ENCODE results near the gene UBD. TPM values are rescaled to one million over a fixed set of nuclear protein-coding genes. Genes with fewer than 3 reads are reported as not detected.

Gene UBD
- total RNA-seq, 1 donor from 2014 or later: 1.9 TPM

DNA sequence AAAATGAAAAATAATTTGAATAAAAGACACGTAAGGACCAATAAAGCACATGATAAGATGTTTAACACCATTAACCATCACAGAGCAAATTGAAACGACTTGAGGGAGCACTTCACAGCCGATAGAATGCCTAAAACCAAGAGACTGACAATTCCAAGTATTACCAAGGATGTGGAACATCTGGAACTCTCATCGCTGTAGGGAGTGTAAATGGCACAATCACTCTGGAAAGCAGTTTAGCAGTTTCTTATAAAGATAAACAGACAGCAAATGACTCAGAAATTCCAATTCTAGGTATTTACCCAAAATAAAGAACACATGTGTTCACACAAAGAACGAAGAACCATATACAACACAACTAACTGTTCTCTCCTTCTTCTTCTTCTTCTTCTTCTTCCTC is 8.5 kb upstream of the UBD start:
- Histone ChIP-seq H3K9me3 (no peaks in the 10 kb centered on the region), H3K27ac (no peak overlapping the region), H3K36me3 (no peaks in the 10 kb centered on the region), H3K27me3 (ENCODE audit: low read depth) (no peaks in the 10 kb centered on the region), H3K4me1 (no peaks in the 10 kb centered on the region), H3K4me3 (no peak overlapping the region)
- no peak for DNase-seq
- TF ChIP-seq, protein P1, sequence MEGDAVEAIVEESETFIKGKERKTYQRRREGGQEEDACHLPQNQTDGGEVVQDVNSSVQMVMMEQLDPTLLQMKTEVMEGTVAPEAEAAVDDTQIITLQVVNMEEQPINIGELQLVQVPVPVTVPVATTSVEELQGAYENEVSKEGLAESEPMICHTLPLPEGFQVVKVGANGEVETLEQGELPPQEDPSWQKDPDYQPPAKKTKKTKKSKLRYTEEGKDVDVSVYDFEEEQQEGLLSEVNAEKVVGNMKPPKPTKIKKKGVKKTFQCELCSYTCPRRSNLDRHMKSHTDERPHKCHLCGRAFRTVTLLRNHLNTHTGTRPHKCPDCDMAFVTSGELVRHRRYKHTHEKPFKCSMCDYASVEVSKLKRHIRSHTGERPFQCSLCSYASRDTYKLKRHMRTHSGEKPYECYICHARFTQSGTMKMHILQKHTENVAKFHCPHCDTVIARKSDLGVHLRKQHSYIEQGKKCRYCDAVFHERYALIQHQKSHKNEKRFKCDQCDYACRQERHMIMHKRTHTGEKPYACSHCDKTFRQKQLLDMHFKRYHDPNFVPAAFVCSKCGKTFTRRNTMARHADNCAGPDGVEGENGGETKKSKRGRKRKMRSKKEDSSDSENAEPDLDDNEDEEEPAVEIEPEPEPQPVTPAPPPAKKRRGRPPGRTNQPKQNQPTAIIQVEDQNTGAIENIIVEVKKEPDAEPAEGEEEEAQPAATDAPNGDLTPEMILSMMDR (IDR thresholded peaks at IDR 0.05): no peak
- no peak for ATAC-seq
- intact Hi-C loops (cut with DNase I): no loop called here

DNA sequence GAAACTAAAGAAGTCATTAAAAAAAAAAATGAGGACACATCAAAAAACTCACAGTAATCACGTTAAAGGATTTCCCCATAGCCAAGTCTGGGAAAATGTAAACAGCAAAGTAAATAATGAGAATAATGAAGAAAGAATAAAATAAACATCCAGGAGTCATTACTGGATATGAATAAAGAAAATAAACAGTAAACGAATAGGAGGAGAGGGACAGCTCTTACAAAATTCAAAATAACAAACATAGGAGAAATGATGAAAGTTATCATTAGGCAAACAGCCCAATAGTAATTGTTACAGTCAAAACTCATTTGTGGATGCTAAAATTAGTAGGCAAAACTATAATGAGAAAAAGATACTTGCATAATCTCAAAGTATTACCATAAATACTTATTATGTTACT is 8.0 kb upstream of the UBD start:
- Histone ChIP-seq H3K27me3 (ENCODE audit: low read depth) (no peaks in the 10 kb centered on the region), H3K9me3 (no peaks in the 10 kb centered on the region), H3K4me1 (no peaks in the 10 kb centered on the region), H3K27ac (no peak overlapping the region), H3K36me3 (no peaks in the 10 kb centered on the region), H3K4me3 (no peak overlapping the region)
- intact Hi-C loops (cut with DNase I): no loop called here
- TF ChIP-seq, protein P1 (IDR thresholded peaks at IDR 0.05): no peak
- no peak for DNase-seq
- ATAC-seq: no peak

DNA sequence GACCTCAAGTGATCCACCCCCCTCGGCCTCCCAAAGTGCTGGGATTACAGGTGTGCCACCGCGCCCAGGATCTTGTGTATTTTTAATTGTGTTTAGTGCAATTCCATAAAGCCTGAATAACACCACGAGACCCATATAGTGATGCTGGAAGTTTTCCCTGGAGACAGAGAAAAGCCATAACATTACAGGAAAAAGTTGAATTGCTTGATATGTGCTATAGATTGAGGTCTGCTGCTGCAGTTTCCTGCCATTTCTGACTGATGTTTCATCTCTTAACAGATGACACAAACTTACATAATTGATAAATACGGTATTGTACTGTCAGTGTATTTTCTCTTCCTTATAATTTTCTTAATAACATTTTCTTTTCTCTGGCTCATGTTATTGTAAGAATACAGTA is 7.3 kb upstream of the UBD start:
- Histone ChIP-seq H3K27ac (no peak overlapping the region), H3K4me3 (no peak overlapping the region), H3K36me3 (no peaks in the 10 kb centered on the region), H3K9me3 (no peaks in the 10 kb centered on the region), H3K4me1 (no peaks in the 10 kb centered on the region), H3K27me3 (ENCODE audit: low read depth) (no peaks in the 10 kb centered on the region)
- intact Hi-C loops (cut with DNase I): no loop called here
- TF ChIP-seq, protein P1 (IDR thresholded peaks at IDR 0.05): no peak
- DNase-seq: no peak
- no peak for ATAC-seq

DNA sequence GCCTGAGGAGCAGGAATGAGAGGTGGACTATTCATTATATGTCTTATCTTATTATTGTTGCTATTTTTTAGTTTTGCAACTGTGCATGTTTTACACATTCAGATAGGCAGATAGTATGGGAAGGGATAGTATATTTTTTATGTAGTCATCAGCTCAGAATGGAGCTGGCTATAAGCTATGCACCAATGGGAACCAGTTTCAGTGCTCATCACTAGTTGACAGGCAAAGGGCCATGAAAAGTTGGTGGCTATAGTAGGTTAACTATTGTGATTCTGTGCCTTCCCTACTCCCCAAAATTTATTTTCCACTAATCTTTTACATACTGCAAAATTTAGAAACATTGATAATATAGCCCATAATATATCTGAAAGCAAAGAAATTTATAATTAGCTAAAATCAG is 5.3 kb upstream of the UBD start:
- intact Hi-C loops (cut with DNase I): no loop called here
- no peak for DNase-seq

DNA sequence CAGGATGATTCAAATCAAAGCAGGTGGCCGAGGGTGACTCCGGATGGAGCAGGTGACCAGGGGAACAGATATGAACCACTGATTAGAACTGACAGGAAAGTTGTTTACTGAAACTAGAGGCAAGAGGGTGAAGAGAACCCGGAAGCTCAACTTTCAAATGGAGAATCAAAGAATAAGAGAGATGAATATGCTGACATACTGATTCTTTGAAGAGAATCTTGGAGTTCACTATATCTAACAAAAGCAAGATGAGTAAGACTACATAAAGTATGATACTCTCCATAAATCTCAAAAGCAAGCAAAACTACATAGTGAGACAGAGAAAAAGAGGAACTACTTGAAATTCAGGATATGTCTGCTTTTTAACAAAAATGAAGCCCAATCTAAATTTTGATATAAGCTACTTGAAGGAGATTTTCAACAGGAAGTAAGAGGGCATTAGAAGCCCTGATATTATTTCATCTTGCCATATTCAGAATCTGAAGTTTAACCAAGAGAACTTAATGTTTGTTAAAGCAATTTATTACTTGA is 4.0 kb upstream of the UBD start:
- Histone ChIP-seq H3K36me3 (no peaks in the 10 kb centered on the region), H3K27ac (no peak overlapping the region), H3K9me3 (no peaks in the 10 kb centered on the region), H3K27me3 (ENCODE audit: low read depth) (no peaks in the 10 kb centered on the region), H3K4me3 (no peak overlapping the region), H3K4me1 (no peaks in the 10 kb centered on the region)
- DNase-seq: no peak
- intact Hi-C loops (cut with DNase I): no loop called here
- no peak for ATAC-seq
- TF ChIP-seq, protein P1 (IDR thresholded peaks at IDR 0.05): no peak

More for the DNA sequence above, 5.3 kb upstream of the UBD start:
- no peaks in the 10 kb centered on the region for H3K36me3 ChIP-seq
- H3K4me1 ChIP-seq: no peaks in the 10 kb centered on the region
- ATAC-seq: no peak
- no peak overlapping the region for H3K4me3 ChIP-seq
- no peaks in the 10 kb centered on the region for H3K9me3 ChIP-seq
- TF ChIP-seq, protein P1 (IDR thresholded peaks at IDR 0.05): no peak
- no peak overlapping the region for H3K27ac ChIP-seq
- H3K27me3 ChIP-seq (ENCODE audit: low read depth): no peaks in the 10 kb centered on the region
